Spleen (tissue), 7 donors: ENCODE measurements around the gene KLF16.

Source experiments
- POLR2A ChIP-seq, 3 donors: fragments of 450-650 bp; IDR thresholded peaks; one replicate each; pipeline ENCODE4 v1.5.1; 2017; ENCODE audit warnings: antibody characterized with exemption in 3 of 3, mild to moderate bottlenecking in 1 of 3
- TF ChIP-seq, protein P1 (sequence below), 11 experiments: fragments of 200-600 bp in 7 of 11; fragments of 450-650 bp in 4 of 11; sonication (generic) in 4 of 11; IDR thresholded peaks in 8 of 11; conservative IDR thresholded peaks in 3 of 11; 1 replicate in 7 of 11; 2 replicates in 4 of 11; pipeline versions ENCODE4 v1.4.0 to v1.8.0; 2016 to 2021; ENCODE audit warnings: antibody characterized with exemption in 11 of 11, inconsistent platforms in 4 of 11, mild to moderate bottlenecking in 1 of 11
- donor health status: DM: no; HTN: no; CAD: no; lungs with moderate emphysema.
- donor health status: DM: no; HTN: no; CAD: no.
- donor health status: DM: no; HTN: no; CAD: no.

DNA sequence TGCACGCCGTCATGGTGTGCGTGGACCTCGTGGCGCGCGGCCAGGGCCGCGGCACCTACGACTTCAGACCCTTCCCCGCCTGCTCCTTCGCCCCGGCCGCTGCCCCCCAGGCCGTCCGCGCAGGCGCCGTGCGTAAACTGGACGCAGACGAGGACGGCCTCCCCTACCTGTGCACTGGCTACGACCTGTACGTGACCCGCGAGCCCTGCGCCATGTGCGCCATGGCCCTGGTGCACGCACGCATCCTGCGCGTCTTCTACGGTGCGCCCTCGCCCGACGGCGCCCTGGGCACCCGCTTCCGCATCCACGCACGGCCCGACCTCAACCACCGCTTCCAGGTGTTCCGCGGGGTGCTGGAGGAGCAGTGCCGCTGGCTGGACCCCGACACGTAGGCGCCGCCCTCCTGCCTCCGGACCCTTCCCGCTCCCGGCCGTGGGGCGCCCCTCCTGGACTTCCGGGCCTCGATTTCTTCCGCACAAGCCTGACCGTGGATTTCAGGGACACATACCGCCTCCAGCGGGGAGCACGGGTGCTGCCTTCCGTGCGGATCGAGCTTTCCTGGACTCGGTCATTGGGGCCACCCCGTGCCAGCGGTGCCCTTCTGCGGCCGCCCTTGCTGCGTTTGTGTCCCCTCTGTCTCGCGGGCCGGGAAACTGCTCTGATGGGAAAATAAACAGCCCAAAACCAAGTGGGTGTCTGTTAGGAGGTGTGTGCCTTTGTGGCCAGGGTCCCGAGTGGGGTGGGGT lies 49.6 kb upstream of the KLF16 start:
- TF ChIP-seq, protein P1, sequence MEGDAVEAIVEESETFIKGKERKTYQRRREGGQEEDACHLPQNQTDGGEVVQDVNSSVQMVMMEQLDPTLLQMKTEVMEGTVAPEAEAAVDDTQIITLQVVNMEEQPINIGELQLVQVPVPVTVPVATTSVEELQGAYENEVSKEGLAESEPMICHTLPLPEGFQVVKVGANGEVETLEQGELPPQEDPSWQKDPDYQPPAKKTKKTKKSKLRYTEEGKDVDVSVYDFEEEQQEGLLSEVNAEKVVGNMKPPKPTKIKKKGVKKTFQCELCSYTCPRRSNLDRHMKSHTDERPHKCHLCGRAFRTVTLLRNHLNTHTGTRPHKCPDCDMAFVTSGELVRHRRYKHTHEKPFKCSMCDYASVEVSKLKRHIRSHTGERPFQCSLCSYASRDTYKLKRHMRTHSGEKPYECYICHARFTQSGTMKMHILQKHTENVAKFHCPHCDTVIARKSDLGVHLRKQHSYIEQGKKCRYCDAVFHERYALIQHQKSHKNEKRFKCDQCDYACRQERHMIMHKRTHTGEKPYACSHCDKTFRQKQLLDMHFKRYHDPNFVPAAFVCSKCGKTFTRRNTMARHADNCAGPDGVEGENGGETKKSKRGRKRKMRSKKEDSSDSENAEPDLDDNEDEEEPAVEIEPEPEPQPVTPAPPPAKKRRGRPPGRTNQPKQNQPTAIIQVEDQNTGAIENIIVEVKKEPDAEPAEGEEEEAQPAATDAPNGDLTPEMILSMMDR (IDR thresholded peaks at IDR 0.05 in 8 of 11, conservative IDR thresholded peaks at IDR 0.05 in 3 of 11) = no peak
- TF ChIP-seq POLR2A (IDR thresholded peaks at IDR 0.05) = no peak
